ENCODE measurements around the gene SLC23A3. TPM values are rescaled to one million over a fixed set of nuclear protein-coding genes. Genes with fewer than 3 reads are reported as not detected.

Gene SLC23A3
- total RNA-seq, 2 experiments from 2014 or later = 2.7 to 6.7 TPM

- peak overlapping the region; percentile 76 for H3K27ac ChIP-seq (ENCODE audit: low read depth, low read length, poor library complexity, severe bottlenecking)
These were observed 37.5 kb upstream of the SLC23A3 start for GRCh38 chr2:219207134-219207883.

GRCh38 chr2:219206328-219207133, 36.7 kb upstream of the SLC23A3 start, which contains the start of gene ZFAND2B:
Gene ZFAND2B, plus strand, starts transcription at chr2:219206782. Its CDS starts 206 bp downstream, at chr2:219206988.
- BruUV-seq (replicated peaks) = TSS peak; percentile 86
- DNase-seq (ENCODE audit: low spot score) = peak; percentile 97
- Histone ChIP-seq H3K79me2 (ENCODE audit: insufficient read depth, low read depth, low read length) (peaks cover 4% of the 10 kb centered on the region; the same call in 1 of the 2 replicates), H3K27ac (ENCODE audit: low read depth, low read length, poor library complexity, severe bottlenecking) (peak within 1 kb of the TSS; percentile 76), H3K4me2 (ENCODE audit: low read length) (peak within 1 kb of the TSS; percentile 93), H3K4me1 (ENCODE audit: insufficient read depth, low read length, poor library complexity, severe bottlenecking) (peaks cover 17% of the 10 kb centered on the region), H3K9me3 (ENCODE audit: low read length) (peaks cover 8% of the 10 kb centered on the region; the same call in 1 of the 2 replicates), H4K20me1 (ENCODE audit: insufficient read depth, low read length) (no peaks in the 10 kb centered on the region), H3K9me2 (ENCODE audit: insufficient read depth, low read length) (no peaks in the 10 kb centered on the region), H2AFZ (ENCODE audit: low read length) (peak within 1 kb of the TSS; percentile 85), H3K36me3 (ENCODE audit: insufficient read depth, low read length) (peaks cover 38% of the 10 kb centered on the region), H3K4me3 (ENCODE audit: low read depth, low read length, poor library complexity, severe bottlenecking) (peak within 1 kb of the TSS; percentile 69)
- ChIA-PET POLR2A (interaction anchor here (0.6 to 2.0 kb wide), 20 partner anchors 10 to 86 kb away, joined by 3 to 23 read pairs (median 4); partner anchors contain the start of genes CNPPD1, DNAJB2, GLB1L and STK16), CTCF (ENCODE audit: unreplicated experiment) (interaction anchor here (0.5 to 1.4 kb wide), 3 partner anchors 9 to 89 kb away, joined by 4 to 7 read pairs (median 5); no protein-coding TSS in a partner anchor)
- intact Hi-C loops (cut with micrococcal nuclease; ENCODE audit: unreplicated experiment) = loop anchor here (1.0 kb wide), 6 partner anchors 23 to 71 kb away; partner anchors contain the start of genes ANKZF1, ATG9A, GLB1L and NHEJ1
- no peak for TF ChIP-seq EZH2phosphoT487 (IDR thresholded peaks at IDR 0.05; ENCODE audit: borderline replicate concordance, low read depth, low read length)
- no peak for TF ChIP-seq CTCF (conservative IDR thresholded peaks at IDR 0.05; ENCODE audit: low read length)

More at GRCh38 chr2:219207134-219207883, 37.5 kb upstream of the SLC23A3 start:
- Histone ChIP-seq H3K4me1 (ENCODE audit: insufficient read depth, low read length, poor library complexity, severe bottlenecking) (peaks cover 17% of the 10 kb centered on the region), H2AFZ (ENCODE audit: low read length) (no peak overlapping the region), H4K20me1 (ENCODE audit: insufficient read depth, low read length) (no peaks in the 10 kb centered on the region), H3K9me3 (ENCODE audit: low read length) (peaks cover 8% of the 10 kb centered on the region; the same call in 1 of the 2 replicates), H3K4me2 (ENCODE audit: low read length) (peak overlapping the region; percentile 93), H3K9me2 (ENCODE audit: insufficient read depth, low read length) (no peaks in the 10 kb centered on the region), H3K79me2 (ENCODE audit: insufficient read depth, low read depth, low read length) (peaks cover 4% of the 10 kb centered on the region; the same call in 1 of the 2 replicates), H3K4me3 (ENCODE audit: low read depth, low read length, poor library complexity, severe bottlenecking) (peak overlapping the region; percentile 69), H3K36me3 (ENCODE audit: insufficient read depth, low read length) (peaks cover 42% of the 10 kb centered on the region)
- intact Hi-C loops (cut with micrococcal nuclease; ENCODE audit: unreplicated experiment) = loop anchor here (1.0 kb wide), 1 partner anchor 38 kb away; the partner anchor contains the start of genes GLB1L and STK16
- TF ChIP-seq CTCF (conservative IDR thresholded peaks at IDR 0.05; ENCODE audit: low read length) (no peak), EZH2phosphoT487 (IDR thresholded peaks at IDR 0.05; ENCODE audit: borderline replicate concordance, low read depth, low read length) (no peak)
- DNase-seq (ENCODE audit: low spot score) = no peak
- CTCF ChIA-PET (ENCODE audit: unreplicated experiment) = interaction anchor here (0.6 kb wide), 1 partner anchor 10 kb away, joined by 7 read pairs; no protein-coding TSS in a partner anchor
- POLR2A ChIA-PET = interaction anchor here (0.7 to 2.0 kb wide), 11 partner anchors 20 to 72 kb away, joined by 3 to 23 read pairs (median 4); partner anchors contain the start of genes CNPPD1, DNAJB2, GLB1L and STK16
- no TSS peak for BruUV-seq (replicated peaks)

Measured in OCI-LY7 (cell line).